GM18861 (cell line): ENCODE results near the gene LRRC3C.

Experiments
- ATAC-seq: cut with Tn5 transposase; IDR thresholded peaks from one replicate; pipeline ENCODE4 v1.9.1; 2021; ENCODE audit not compliant: unreplicated experiment

The LRRC3C gene

DNA sequence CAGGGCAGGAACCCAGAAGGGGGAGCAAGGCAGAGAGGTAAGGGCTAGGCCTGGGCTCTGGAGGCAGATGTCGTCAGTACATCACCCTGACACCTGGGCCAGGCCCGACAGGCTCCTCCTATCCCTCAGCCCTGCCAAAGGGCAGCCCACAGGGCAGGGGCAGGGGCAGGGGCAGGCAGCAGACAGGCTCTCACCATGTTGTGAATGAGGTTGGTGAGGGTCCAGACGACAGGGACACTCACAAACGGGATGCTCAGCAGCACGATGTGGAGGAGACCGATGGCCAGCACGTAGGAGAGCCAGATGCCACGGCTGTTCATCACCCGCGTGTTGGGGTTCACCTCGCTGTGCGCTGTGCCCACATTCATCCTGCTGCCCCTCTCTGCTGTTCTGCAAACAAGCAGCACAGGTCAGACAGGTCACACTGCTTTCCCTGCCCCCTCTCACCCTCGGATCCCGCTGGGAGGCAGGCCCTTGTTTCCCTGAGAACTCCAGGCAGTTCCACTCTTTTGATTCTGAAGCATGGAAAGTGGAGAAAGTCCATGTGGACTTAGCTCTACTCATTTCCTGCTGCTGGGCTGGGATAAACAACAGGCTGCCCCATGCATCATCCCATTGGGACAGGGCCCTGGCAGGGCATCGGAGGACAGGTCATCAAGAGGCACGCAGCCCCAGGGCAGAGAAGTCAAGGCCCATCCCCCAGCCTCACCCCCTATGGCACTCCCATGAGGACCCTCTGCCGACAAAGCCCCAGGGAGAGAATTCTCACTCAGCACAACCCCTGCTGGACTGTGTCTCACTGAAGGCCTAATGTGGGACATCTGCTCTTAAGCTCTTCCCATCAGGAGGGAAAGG is 3.5 kb upstream of the LRRC3C start:
- no peak for ATAC-seq

- ATAC-seq, result no peak
Observed at GRCh38 chr17:39924691-39925055, 2.9 kb upstream of the LRRC3C start.

GRCh38 chr17:39925282-39926134 is 2.0 kb upstream of the LRRC3C start:
- ATAC-seq, result no peak

- no peak for ATAC-seq
Observed at GRCh38 chr17:39926135-39926587, 1.4 kb upstream of the LRRC3C start.

- no peak for ATAC-seq
Observed at GRCh38 chr17:39926588-39927100, 888 bp upstream of the LRRC3C start.

DNA sequence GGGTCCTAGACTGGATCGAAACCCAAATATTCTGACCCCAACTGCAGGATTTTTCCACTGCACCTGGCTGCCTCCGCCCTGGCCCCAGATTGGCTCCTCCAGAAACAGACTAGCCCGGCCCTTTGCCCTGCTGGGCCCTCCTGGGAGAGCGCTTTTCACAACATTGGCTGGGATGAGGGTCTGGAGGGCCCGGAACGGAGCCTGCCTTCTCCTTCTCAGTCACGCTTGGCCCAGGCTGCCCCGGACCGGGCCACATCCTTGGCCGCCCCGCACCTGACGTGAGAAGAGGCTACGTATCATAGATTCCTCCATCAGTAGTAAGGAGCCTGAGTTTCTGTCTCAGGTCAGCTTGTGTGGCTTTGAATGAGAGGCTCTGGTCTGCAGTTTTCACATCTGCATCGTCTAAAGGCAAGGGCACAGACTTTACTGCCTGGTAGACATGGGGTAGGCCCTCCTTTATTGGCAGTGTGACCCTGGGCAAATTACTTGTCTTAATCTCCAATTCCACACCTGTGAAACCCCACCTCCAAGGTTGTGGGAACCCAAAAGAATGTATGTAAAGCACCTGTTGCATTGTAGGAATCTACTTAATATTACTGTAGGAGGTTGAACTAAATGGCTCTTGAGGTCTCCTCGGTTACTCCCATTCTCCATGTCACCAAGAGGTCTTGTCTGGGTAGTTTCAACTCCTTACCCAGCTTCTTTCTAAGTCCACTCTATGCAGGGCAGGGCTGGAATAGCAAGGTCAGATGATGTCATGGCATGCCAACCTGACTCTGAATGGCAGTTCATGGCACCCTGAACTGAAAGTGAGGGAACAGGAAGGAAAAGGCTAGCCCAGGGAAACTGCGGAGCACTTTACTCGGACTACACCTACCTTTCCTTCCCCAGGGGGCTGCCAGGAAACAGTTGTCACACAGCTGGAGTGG is 661 bp downstream of the LRRC3C start:
- ATAC-seq, result peak; percentile 6

DNA sequence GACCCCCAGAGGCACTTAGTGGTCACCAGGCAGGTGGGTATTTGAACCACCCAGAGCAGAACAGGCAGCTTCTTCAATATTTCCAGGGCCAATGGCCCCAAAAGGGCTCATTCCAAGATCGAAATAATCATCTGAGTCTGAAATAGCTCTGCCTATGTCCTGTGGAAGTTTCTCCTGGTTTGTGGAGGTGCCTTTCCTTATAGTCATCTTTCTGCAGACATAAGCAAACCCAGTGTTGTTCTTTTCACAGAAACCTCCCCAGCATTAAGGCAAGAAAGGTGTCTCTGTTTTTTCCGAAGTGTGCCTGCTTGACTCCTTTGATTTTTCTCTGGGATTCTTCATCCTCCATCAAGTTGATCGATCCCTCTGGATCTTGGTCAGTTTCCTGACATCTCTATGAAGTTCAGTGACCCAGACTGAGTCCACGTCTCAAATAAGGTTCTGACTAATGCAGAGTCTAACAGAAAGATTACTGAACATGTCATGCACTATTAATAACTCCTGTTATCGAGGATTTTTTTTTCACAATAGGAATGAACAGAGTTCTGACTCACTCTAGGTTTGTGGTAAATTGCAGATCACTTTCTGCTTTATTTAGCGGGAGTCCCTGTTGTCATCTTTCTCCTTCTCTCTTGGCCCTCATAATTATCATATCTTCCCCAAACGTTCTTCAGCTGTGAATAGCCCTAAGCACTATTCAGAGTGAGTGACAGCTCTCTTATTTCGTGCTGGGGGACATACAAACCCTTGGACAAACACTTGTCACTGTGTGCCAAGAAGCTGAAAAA is 1.5 kb downstream of the LRRC3C start:
- no peak for ATAC-seq

GRCh38 chr17:39929646-39930407 is 2.3 kb downstream of the LRRC3C start:
- no peak for ATAC-seq

DNA sequence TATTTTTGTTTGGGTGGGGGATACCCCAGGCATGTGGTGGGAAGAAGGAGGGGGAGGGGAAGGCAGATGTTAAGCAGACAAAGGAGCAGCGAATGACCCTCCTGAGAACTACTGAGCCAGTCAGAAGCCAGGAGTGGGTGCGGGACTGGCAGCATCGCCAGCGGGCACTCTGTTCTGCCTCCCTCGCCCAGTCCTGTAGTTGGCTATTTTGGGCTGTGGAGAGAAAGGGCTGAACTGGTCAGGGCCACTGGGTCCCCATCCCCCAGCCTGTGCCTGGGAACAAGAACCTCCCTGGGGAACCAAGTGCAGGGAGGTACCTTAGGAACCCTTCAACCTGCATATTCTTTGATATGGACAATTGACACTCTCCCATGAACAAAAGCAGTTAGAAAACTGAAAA is 6.4 kb downstream of the LRRC3C start:
- ATAC-seq, result no peak

DNA sequence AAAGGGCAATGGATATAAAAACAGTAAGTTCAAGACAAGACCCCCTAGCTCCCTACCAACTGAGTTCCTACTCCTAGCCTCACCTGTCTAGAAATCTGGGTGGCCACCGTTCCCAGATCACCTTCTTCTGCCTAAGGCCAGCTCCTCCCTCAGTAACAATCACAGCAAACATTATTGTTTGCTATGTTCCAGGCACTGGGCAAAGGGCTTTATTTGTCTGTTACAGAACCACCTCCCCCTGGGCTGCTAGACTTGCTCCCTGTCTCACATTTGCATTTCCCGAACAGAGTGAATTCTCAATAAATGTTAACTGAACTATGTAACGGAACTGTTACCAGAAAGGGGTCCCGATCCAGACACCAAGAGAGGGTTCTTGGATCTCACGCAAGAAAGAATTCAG is 6.8 kb downstream of the LRRC3C start:
- ATAC-seq, result no peak

- ATAC-seq, result no peak
Observed at GRCh38 chr17:39935909-39936308, 8.4 kb downstream of the LRRC3C start.

DNA sequence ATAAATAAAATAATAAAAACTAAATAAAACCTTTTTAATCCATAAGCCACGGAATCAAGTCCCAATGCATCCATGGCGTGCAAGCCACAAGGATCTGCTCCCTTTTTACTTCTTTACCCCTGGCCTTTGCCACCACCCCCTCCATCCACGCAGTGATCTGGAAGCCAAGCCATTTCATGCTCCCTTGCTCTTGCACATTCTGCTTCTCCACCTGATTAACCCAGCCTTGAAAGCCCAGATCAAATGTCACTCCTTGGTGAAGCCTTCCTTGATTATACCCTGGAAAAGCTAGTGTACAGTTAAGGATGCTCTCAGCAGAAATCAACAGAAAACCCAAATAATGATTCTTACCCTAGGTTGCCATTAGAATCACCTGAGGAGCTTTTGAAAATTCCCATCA is 9.9 kb downstream of the LRRC3C start:
- no peak for ATAC-seq

DNA sequence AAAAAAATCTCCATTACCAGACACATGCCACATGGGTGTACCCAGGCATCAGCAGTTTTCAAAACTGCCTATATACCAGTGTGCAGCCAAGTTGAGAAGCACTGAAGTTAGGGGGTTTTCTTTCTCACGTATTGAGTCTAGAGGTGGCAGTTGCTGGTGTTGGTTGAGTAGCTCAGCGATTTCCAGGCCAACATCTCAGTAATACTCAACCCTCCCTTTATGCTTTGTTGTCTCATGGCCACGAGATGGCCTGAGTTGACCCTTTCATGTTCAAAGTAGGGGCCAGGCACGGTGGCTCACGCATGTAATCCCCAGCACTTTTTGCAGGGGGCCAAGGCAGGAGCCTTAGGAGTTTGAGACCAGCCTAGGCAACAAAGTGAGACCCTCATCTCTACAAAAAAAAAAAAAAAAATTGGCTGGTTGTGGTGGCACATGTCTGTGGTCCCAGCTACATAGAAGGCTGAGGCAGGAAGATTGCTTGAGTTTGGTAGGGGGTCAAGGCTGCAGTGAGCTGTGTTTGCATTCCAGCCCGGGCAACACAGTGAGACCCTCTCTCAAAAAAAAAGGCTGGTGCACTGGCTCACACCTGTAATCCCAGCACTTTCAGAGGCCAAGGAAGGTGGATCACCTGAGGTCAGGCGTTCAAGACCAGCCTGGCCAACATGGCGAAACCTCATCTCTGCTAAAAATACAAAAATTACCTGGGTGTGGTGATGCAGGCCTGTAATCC is 10.8 kb downstream of the LRRC3C start:
- no peak for ATAC-seq

DNA sequence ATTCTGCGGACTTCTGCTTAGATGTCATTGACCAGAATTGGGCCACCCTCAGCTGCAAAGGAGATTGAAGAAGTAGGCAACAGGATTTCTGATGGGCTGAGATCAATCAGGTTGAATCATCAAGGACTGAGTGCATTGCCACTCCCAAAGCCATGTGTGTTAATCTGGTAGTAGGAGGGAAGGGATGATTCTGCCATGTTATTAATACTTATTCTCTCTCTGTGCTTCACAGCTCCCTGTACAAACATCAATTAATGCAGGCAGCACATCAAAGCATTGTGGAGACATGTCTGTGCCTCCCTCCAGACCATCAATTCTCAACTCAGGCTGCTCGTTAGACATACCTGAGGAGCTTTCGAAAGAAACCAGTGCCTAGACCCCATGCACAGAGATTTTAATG is 11.6 kb downstream of the LRRC3C start:
- ATAC-seq, result no peak

DNA sequence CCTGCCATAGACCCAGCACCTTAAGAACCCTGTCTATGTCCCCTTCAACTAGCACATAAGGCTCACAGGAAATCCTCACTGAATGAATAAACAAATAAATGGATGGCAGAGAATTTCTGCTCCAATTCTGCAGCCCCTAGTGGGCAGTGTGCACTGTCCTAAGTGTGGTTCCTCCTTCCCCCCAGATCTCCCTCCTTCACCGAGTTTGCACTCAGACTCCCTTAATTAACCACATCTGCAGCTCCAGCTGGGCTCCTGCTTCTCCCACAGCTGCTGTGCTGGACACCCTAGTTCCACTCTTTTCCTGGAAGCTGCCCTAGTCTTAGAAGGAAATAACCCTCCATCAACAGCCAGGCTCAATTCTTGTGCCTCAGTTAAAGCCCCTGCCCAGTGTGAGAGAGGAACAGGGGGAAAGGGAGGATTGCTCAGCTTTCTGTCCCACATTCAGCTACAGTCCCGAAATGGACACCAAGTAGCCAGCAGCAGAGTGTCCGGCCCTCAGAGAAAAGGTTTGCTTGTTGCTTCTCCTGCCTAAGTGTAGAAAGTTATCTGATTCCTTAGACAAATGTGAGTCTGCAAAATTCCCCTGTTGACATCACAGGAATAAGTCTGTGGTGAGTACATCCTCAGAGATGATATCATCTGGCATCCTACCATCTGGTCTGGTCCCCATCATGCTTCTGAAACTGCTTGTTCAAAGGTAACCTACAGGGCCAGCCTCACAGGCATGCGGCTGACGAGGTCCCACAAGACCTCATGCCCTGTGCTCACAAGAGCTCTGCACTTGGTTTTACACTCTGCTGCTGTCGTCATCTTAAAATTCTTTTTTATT is 12.3 kb downstream of the LRRC3C start:
- ATAC-seq, result peak; percentile 54

DNA sequence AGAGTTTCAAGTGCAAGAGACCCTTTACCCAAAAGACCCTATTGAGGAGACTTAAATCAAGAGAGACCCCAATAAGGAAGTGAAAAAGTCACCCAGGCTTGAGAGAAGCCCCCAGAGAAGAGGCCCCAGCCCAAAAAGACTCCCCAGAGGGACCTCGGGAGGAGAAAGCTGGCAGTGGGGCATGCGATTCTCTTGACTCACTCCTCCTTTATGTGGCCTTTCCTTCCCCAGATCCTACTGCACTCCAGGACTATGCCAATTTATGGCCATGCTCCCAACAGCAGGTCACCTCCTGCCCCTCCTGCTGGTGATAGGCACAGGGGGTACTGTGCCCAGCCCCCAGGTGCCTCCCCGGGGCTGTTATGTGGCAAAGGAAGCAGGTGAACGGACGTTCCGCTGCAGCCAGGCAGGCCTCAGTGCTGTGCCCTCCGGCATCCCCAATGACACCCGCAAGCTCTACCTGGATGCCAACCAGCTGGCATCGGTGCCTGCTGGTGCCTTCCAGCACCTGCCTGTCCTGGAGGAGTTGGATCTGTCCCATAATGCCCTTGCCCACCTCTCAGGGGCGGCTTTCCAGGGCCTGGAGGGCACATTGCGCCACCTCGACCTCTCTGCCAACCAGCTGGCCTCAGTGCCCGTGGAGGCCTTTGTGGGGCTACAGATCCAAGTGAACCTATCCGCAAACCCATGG is 16.3 kb downstream of the LRRC3C start:
- no peak for ATAC-seq

DNA sequence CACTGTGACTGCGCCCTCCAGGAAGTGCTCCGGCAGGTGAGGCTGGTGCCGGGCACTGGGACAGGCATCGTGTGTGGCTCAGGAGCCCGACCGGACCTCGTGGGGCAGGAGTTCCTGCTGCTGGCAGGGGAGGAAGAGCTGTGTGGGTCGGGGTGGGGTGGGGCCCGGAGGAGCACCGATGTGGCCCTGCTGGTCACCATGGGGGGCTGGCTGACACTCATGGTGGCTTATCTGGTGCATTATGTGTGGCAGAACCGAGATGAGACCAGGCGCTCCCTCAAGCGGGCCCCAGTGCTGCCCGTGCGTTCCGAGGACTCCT is 16.8 kb downstream of the LRRC3C start:
- ATAC-seq, result no peak
